Common myeloid progenitor, CD34-positive (primary cell): ENCODE data around the gene LRRN2.

Experiments
- CTCF ChIA-PET: fragments of 350-600 bp; sonication (Branson Sonifier 250); formaldehyde crosslinking; loops from one replicate; lab custom pipeline; 2021; ENCODE audit warnings: antibody characterized with exemption; lab: Charles Lee
- POLR2A ChIA-PET: fragments of 350-600 bp; sonication (Branson Sonifier 250); formaldehyde crosslinking; loops from one replicate; lab custom pipeline; 2021; ENCODE audit warnings: antibody characterized with exemption; lab: Charles Lee
- DNase-seq, 3 donors: peaks; one replicate each; pipeline versions ENCODE4 v3.0.0 to v3.0.0-alpha.2; 2013
- H3K27ac ChIP-seq, 2 experiments: 1 replicate in 1 of 2; 2 replicates in 1 of 2; pipeline ENCODE4 v1.7.0; 2013; ENCODE audit warnings: inconsistent platforms in 2 of 2, low read length in 2 of 2, mild to moderate bottlenecking in 2 of 2, low read depth in 1 of 2, moderate library complexity in 1 of 2; ENCODE audit not compliant: severe bottlenecking in 2 of 2, insufficient read depth in 1 of 2, poor library complexity in 1 of 2
- H3K27me3 ChIP-seq, 5 experiments: replicated peaks in 2 of 5; 1 replicate in 3 of 5; 2 replicates in 2 of 5; pipeline versions ENCODE4 v1.6.1 to v1.7.0; 2013; ENCODE audit warnings: low read length in 4 of 5, mild to moderate bottlenecking in 2 of 5, moderate library complexity in 2 of 5, inconsistent platforms in 1 of 5; ENCODE audit not compliant: insufficient read depth in 5 of 5, control insufficient read depth in 4 of 5
- H3K36me3 ChIP-seq, 4 experiments: 1 replicate in 2 of 4; 2 replicates in 2 of 4; pipeline versions ENCODE4 v1.6.1 to v1.7.0; 2013; ENCODE audit warnings: low read length in 3 of 4, control low read depth in 1 of 4, mild to moderate bottlenecking in 1 of 4; ENCODE audit not compliant: control insufficient read depth in 4 of 4, insufficient read depth in 4 of 4
- H3K4me1 ChIP-seq, 4 experiments: 1 replicate in 3 of 4; 2 replicates in 1 of 4; pipeline versions ENCODE4 v1.6.1 to v1.7.1; 2013; ENCODE audit warnings: low read length in 3 of 4, mild to moderate bottlenecking in 3 of 4, control low read depth in 1 of 4, inconsistent platforms in 1 of 4, moderate library complexity in 1 of 4; ENCODE audit not compliant: control insufficient read depth in 4 of 4, insufficient read depth in 4 of 4; ENCODE audit errors: control extremely low read depth in 1 of 4
- H3K4me3 ChIP-seq, 7 experiments: 1 replicate in 4 of 7; 2 replicates in 3 of 7; pipeline versions ENCODE4 v1.5.1 to v1.7.0; 2013; ENCODE audit warnings: mild to moderate bottlenecking in 7 of 7, low read length in 6 of 7, moderate library complexity in 6 of 7, inconsistent platforms in 2 of 7, low read depth in 2 of 7, control low read depth in 1 of 7; ENCODE audit not compliant: insufficient read depth in 4 of 7, control insufficient read depth in 1 of 7; ENCODE audit errors: extremely low read depth in 1 of 7
- H3K9me3 ChIP-seq, 5 experiments: 1 replicate in 4 of 5; 2 replicates in 1 of 5; pipeline versions ENCODE4 v1.6.1 to v1.7.1; 2013; ENCODE audit warnings: low read length in 4 of 5, mild to moderate bottlenecking in 2 of 5, inconsistent platforms in 1 of 5, low read depth in 1 of 5, moderate library complexity in 1 of 5; ENCODE audit not compliant: control insufficient read depth in 4 of 5, insufficient read depth in 2 of 5; ENCODE audit errors: control extremely low read depth in 1 of 5
- WGBS: methylation state at CpG from one replicate; pipeline ENCODE4 v1.1.5; 2013; ENCODE audit not compliant: insufficient coverage; 5-methylcytosine and 5-hydroxymethylcytosine counted together

Gene LRRN2

GRCh38 chr1:204605791-204606190 lies 79.7 kb downstream of the LRRN2 start:
- Histone ChIP-seq H3K9me3 (no peaks in the 10 kb centered on the region), H3K4me3 (no peak overlapping the region), H3K27ac (no peak overlapping the region), H3K36me3 (no peaks in the 10 kb centered on the region), H3K4me1 (no peaks in the 10 kb centered on the region), H3K27me3 (peaks cover 0 to 11% (median 3%) of the 10 kb centered on the region in 5 experiments)
- ChIA-PET CTCF (interaction anchor here (1.1 kb wide), 2 partner anchors 35 to 41 kb away, joined by 3 read pairs; no protein-coding TSS in a partner anchor), POLR2A (no interaction called here)
- WGBS = 87% methylated on average over 5 of the region's 7 CpGs
- no peak for DNase-seq

DNA sequence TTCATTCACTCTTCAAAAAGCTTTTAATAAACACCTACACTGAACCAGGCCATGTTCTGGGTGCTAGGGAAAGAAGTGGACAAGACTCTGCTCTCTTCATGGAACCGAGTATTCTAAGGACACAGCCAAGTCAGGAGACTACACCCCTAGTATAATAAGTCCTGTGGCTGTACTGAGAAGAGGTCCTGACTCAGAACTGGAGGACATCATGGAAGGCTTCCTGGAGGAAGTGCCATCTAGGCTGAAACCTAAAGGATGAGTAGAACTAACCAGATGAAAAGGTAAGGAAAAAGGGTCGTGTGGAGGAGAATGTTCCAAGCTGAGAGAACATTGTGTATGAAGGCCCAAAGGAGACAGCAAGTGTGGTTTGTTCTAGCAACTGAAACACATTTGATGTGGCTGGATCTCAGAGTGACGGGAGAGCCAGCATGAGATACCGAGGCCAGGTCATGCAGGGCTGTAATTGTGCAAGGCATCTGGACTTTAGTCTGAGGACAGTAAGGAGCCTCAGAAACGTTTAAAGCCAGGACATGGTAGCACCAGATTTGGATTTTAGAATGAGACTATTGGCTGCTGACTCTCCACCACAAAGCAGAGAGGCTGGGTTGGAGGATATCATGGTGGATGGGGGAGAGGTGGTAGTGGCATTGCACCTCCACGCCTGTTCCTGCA lies 82.5 kb downstream of the LRRN2 start:
- no peaks in the 10 kb centered on the region for H3K9me3 ChIP-seq
- H3K36me3 ChIP-seq = no peaks in the 10 kb centered on the region
- peaks cover 0 to 7% (median 5%) of the 10 kb centered on the region in 4 experiments for H3K4me1 ChIP-seq
- POLR2A ChIA-PET = no interaction called here
- 84% methylated on average over 5 of the region's 6 CpGs for WGBS
- no peak for DNase-seq
- H3K27ac ChIP-seq = no peak overlapping the region
- peaks cover 0 to 4% (median 3%) of the 10 kb centered on the region in 5 experiments for H3K27me3 ChIP-seq
- CTCF ChIA-PET = no interaction called here
- no peak overlapping the region for H3K4me3 ChIP-seq

GRCh38 chr1:204602111-204602579 lies 83.4 kb downstream of the LRRN2 start:
- peaks cover 0 to 7% (median 5%) of the 10 kb centered on the region in 4 experiments for H3K4me1 ChIP-seq
- WGBS = 83% methylated on average over 2 of the region's 6 CpGs
- no peaks in the 10 kb centered on the region for H3K36me3 ChIP-seq
- DNase-seq = no peak
- ChIA-PET POLR2A (interaction anchor here (1.0 kb wide), 1 partner anchor 23 kb away, joined by 3 read pairs; no protein-coding TSS in a partner anchor), CTCF (interaction anchor here (1.6 kb wide), 1 partner anchor 205 kb away, joined by 3 read pairs; no protein-coding TSS in a partner anchor)
- H3K27me3 ChIP-seq = peaks cover 0 to 3% (median 2%) of the 10 kb centered on the region in 5 experiments
- H3K27ac ChIP-seq = no peak overlapping the region
- H3K4me3 ChIP-seq = no peak overlapping the region
- H3K9me3 ChIP-seq = no peaks in the 10 kb centered on the region

DNA sequence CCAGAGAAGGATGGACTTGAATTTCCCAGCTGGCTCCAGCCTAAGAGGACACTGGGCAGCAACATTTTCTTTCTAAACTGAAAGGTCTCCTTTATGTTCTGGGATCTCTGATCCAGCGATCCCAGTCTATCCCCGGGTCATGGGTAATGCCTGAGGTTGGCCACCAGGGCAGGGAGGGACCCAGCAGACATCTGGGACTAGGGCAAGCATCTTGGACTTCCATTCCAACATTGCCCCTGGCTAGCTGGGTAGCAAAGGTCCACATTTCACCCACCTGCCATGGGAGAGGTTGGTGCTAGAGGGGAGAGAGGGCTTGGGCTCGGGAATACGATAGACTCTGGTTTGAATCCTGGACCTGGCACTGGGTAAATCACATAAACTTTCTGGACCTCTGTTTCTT lies 84.6 kb downstream of the LRRN2 start:
- ChIA-PET POLR2A (no interaction called here), CTCF (interaction anchor here (1.6 kb wide), 1 partner anchor 206 kb away, joined by 3 read pairs; no protein-coding TSS in a partner anchor)
- Histone ChIP-seq H3K27ac (no peak overlapping the region), H3K4me3 (no peak overlapping the region), H3K27me3 (peaks cover 0 to 3% (median 2%) of the 10 kb centered on the region in 5 experiments), H3K36me3 (no peaks in the 10 kb centered on the region), H3K9me3 (no peaks in the 10 kb centered on the region), H3K4me1 (peaks cover 0 to 7% (median 5%) of the 10 kb centered on the region in 4 experiments)
- DNase-seq = no peak
- WGBS = 97% methylated on average over 4 of the region's 4 CpGs

DNA sequence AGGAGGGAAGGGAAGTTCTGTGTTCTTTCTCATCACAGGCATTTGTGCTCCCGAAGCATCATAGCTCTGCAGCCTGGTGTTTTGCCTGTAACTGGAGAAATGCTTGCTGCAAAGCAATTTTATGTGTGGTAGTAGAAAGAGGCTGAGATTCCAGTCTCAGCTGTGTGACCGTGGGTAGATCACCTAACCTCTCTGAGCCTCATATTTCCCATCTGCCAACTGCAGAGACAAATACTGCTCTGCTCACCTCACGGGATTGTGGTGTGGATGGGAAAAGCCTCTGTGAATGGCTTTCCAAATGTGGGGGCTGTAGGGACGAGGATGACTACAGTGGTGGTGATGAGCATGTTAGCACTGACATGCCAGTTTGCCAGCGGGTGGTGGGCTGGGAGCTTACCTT lies 85.3 kb downstream of the LRRN2 start:
- Histone ChIP-seq H3K27ac (no peak overlapping the region), H3K27me3 (no peaks in the 10 kb centered on the region), H3K36me3 (no peaks in the 10 kb centered on the region), H3K4me1 (peaks cover 0 to 7% (median 5%) of the 10 kb centered on the region in 4 experiments), H3K9me3 (no peaks in the 10 kb centered on the region), H3K4me3 (no peak overlapping the region)
- CTCF ChIA-PET = interaction anchor here (0.6 to 1.5 kb wide), 2 partner anchors 10 to 736 kb away, joined by 3 to 5 read pairs; no protein-coding TSS in a partner anchor
- POLR2A ChIA-PET = no interaction called here
- WGBS = 94% methylated on average over 3 of the region's 5 CpGs
- no peak for DNase-seq

- no peaks in the 10 kb centered on the region for H3K27me3 ChIP-seq
- WGBS = 95% methylated on average over 9 of the region's 10 CpGs
- POLR2A ChIA-PET = no interaction called here
- no peak overlapping the region for H3K4me3 ChIP-seq
- peaks cover 0 to 7% (median 5%) of the 10 kb centered on the region in 4 experiments for H3K4me1 ChIP-seq
- CTCF ChIA-PET = interaction anchor here (0.6 to 1.5 kb wide), 2 partner anchors 10 to 737 kb away, joined by 3 to 5 read pairs; no protein-coding TSS in a partner anchor
- H3K9me3 ChIP-seq = no peaks in the 10 kb centered on the region
- DNase-seq = no peak
- no peaks in the 10 kb centered on the region for H3K36me3 ChIP-seq
- no peak overlapping the region for H3K27ac ChIP-seq
These were observed 85.9 kb downstream of the LRRN2 start for GRCh38 chr1:204599596-204599995.

DNA sequence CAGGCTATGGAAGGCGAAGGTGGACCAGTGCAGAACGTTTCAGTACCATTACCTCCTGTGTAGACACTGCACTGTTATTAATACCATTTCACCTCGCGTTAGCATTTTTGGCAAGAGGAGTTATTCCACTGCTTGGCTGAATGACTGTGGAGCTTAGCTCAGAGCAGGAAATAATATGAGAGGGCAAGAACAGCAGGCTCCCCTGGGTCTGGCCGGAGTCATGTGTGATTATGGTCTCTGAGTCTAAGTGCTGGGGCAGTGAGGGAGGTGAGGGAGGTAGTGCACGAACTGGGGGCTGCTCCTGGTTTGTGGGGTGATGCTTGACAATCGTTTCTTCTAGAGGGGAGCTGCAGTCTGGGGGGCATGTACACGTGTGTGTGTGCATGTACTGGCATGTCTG lies 86.4 kb downstream of the LRRN2 start:
- WGBS = 95% methylated on average over 4 of the region's 8 CpGs
- H3K27me3 ChIP-seq = no peaks in the 10 kb centered on the region
- no peaks in the 10 kb centered on the region for H3K9me3 ChIP-seq
- ChIA-PET POLR2A (interaction anchor here (0.6 kb wide), 1 partner anchor 259 kb away, joined by 4 read pairs; no protein-coding TSS in a partner anchor), CTCF (interaction anchor here (1.5 kb wide), 1 partner anchor 11 kb away, joined by 5 read pairs; no protein-coding TSS in a partner anchor)
- no peak for DNase-seq
- H3K27ac ChIP-seq = no peak overlapping the region
- H3K4me1 ChIP-seq = peaks cover 0 to 7% (median 5%) of the 10 kb centered on the region in 4 experiments
- no peaks in the 10 kb centered on the region for H3K36me3 ChIP-seq
- H3K4me3 ChIP-seq = no peak overlapping the region
